Activated T-helper 2 cell treated with anti-CD3 and anti-CD28 coated beads, Interferon-gamma antibody, Interleukin-2, Interleukin-4, amounts not matched to agents 10 μg/mL and 5 μg/mL and 100 μg/mL, durations not matched to agents 14 hours and 24 hours and 36 hours (primary cell): ENCODE results near the gene CALM3. TPM values are rescaled to one million over a fixed set of nuclear protein-coding genes. Genes with fewer than 3 reads are reported as not detected.

ENCODE experiments used
- DNase-seq: peaks from one replicate; pipeline ENCODE4 v3.0.0; 2021; ENCODE audit warnings: low spot score
- H3K27ac Mint-ChIP-seq: one replicate; pipeline ENCODE4 v1.8.0; 2021; ENCODE audit warnings: mixed read lengths
- H3K27me3 Mint-ChIP-seq: one replicate; pipeline ENCODE4 v1.8.0; 2021; ENCODE audit warnings: low read depth, mixed read lengths
- H3K36me3 Mint-ChIP-seq: one replicate; pipeline ENCODE4 v1.8.0; 2021; ENCODE audit warnings: low read depth, mixed read lengths
- H3K4me1 Mint-ChIP-seq: one replicate; pipeline ENCODE4 v1.8.0; 2021; ENCODE audit warnings: low read depth, mixed read lengths
- H3K4me3 Mint-ChIP-seq: one replicate; pipeline ENCODE4 v1.8.0; 2021; ENCODE audit warnings: low read depth, mild to moderate bottlenecking, moderate library complexity, mixed read lengths
- H3K9me3 Mint-ChIP-seq: one replicate; pipeline ENCODE4 v1.8.0; 2021; ENCODE audit warnings: mixed read lengths
- intact Hi-C: fragments of 100-400 bp; cut with micrococcal nuclease; formaldehyde crosslinking; loops from one replicate; pipeline ENCODE4 v1.15.1; 2023
- total RNA-seq: library from RNA; stranded (reverse); gene quantifications from 2 replicates; pipeline ENCODE4 v1.2.3, GENCODE V29; 2022

The CALM3 gene
- total RNA-seq, 1 donor from 2014 or later = 553 TPM

GRCh38 chr19:46659151-46660007, 58.2 kb downstream of the CALM3 start:
- peak overlapping the region; percentile 79 for H3K4me3 Mint-ChIP-seq
- intact Hi-C loops = no loop called here
- H3K9me3 Mint-ChIP-seq = no peaks in the 10 kb centered on the region
- H3K27me3 Mint-ChIP-seq = peaks cover 30% of the 10 kb centered on the region
- peaks cover 19% of the 10 kb centered on the region for H3K4me1 Mint-ChIP-seq
- DNase-seq = no peak
- H3K27ac Mint-ChIP-seq = peak overlapping the region; percentile 28
- no peaks in the 10 kb centered on the region for H3K36me3 Mint-ChIP-seq

GRCh38 chr19:46660008-46660517, 58.9 kb downstream of the CALM3 start:
- intact Hi-C loops = no loop called here
- Mint-ChIP-seq H3K27ac (peak overlapping the region; percentile 28), H3K4me3 (peak overlapping the region; percentile 79), H3K36me3 (no peaks in the 10 kb centered on the region), H3K27me3 (peaks cover 28% of the 10 kb centered on the region), H3K9me3 (no peaks in the 10 kb centered on the region), H3K4me1 (peaks cover 19% of the 10 kb centered on the region)
- no peak for DNase-seq

Other genes with a start within 250 kb of the CALM3 start
- gene CCDC8, start 187.8 kb upstream of the CALM3 start, total RNA-seq = not detected in 2 replicates
- gene PNMA8C, start 172.4 kb upstream of the CALM3 start, total RNA-seq = not detected in 2 replicates
- not detected in 2 replicates for gene PNMA8A, start 129.8 kb upstream of the CALM3 start, total RNA-seq
- not detected in 2 replicates for gene PNMA8B, start 105.5 kb upstream of the CALM3 start, total RNA-seq
- 214 and 218 TPM in 2 replicates for gene PTGIR, start 23.8 kb downstream of the CALM3 start, total RNA-seq
- 21.4 and 29.1 TPM in 2 replicates for gene GNG8, start 34.9 kb downstream of the CALM3 start, total RNA-seq
- 6.1 and 6.5 TPM in 2 replicates for gene DACT3, start 59.9 kb downstream of the CALM3 start, total RNA-seq
- 77.9 and 79.8 TPM in 2 replicates for gene PRKD2, start 115.8 kb downstream of the CALM3 start, total RNA-seq
- gene FKRP, start 144.7 kb downstream of the CALM3 start, total RNA-seq = 23.1 and 23.8 TPM in 2 replicates
- gene STRN4, start 145.1 kb downstream of the CALM3 start, total RNA-seq = 96.2 and 97.7 TPM in 2 replicates
- gene SLC1A5, start 187.3 kb downstream of the CALM3 start, total RNA-seq = 203 and 208 TPM in 2 replicates
- 94.0 and 102 TPM in 2 replicates for gene AP2S1, start 249.5 kb downstream of the CALM3 start, total RNA-seq